IMR-90 (cell line): Measurements from ENCODE around the gene ARHGAP15. TPM values are rescaled to one million over a fixed set of nuclear protein-coding genes. Genes with fewer than 3 reads are reported as not detected.

Experiments
- ATAC-seq: fragments of 200-7000 bp; cut with Tn5 transposase; 2 replicates; pipeline ENCODE4 v1.9.1; 2020; ENCODE audit warnings: low read depth, mild to moderate bottlenecking, moderate library complexity
- BruUV-seq: library from RNA; stranded (reverse); fragments of 400-500 nt; replicated peaks from 2 replicates; lab custom pipeline; 2021; lab: Mats Ljungman, UMichigan
- CTCF ChIA-PET: fragments of 300-600 bp; formaldehyde crosslinking; extraction: SDS; loops from one replicate; lab custom pipeline; 2021; ENCODE audit warnings: antibody characterized with exemption; lab: Yijun Ruan, JAX
- POLR2A ChIA-PET: fragments of 300-600 bp; sonication (Branson Sonifier 250); formaldehyde crosslinking; loops from one replicate; lab custom pipeline; 2022; ENCODE audit warnings: antibody characterized with exemption; ENCODE audit not compliant: unreplicated experiment; lab: Charles Lee
- DNase-seq: peaks from one replicate; pipeline ENCODE4 v3.0.0; 2013
- H2AFZ ChIP-seq: replicated peaks from 2 replicates; pipeline ENCODE3; 2013; ENCODE audit warnings: low read length, mild to moderate bottlenecking; ENCODE audit not compliant: poor library complexity
- H2AK5ac ChIP-seq: 2 replicates; pipeline ENCODE4 v1.6.1; 2013; ENCODE audit warnings: low read depth, low read length, inconsistent platforms
- H2AK9ac ChIP-seq: replicated peaks from 2 replicates; pipeline ENCODE3; 2013; ENCODE audit warnings: mild to moderate bottlenecking, low read depth, low read length, moderate library complexity; ENCODE audit not compliant: poor library complexity
- H2BK120ac ChIP-seq: 2 replicates; pipeline ENCODE4 v1.6.1; 2013; ENCODE audit warnings: low read depth, low read length, inconsistent platforms
- H2BK15ac ChIP-seq: 3 replicates; pipeline ENCODE4 v1.6.1; 2013; ENCODE audit warnings: low read depth, low read length, inconsistent platforms
- H2BK20ac ChIP-seq: 2 replicates; pipeline ENCODE4 v1.6.1; 2013; ENCODE audit warnings: low read depth, mild to moderate bottlenecking, inconsistent platforms, low read length, moderate library complexity
- H2BK5ac ChIP-seq: 2 replicates; pipeline ENCODE4 v1.6.1; 2013; ENCODE audit warnings: mild to moderate bottlenecking, low read depth, low read length, inconsistent platforms; ENCODE audit not compliant: poor library complexity, severe bottlenecking
- H3K14ac ChIP-seq: replicated peaks from 2 replicates; pipeline ENCODE4 v1.6.1; 2013; ENCODE audit warnings: low read depth, low read length, inconsistent platforms
- H3K18ac ChIP-seq: 2 replicates; pipeline ENCODE4 v1.6.1; 2013; ENCODE audit warnings: low read depth, low read length, control low read depth
- H3K23ac ChIP-seq: 2 replicates; pipeline ENCODE4 v1.6.1; 2013; ENCODE audit warnings: low read depth, low read length, inconsistent platforms
- H3K27ac ChIP-seq: 2 replicates; pipeline ENCODE4 v1.5.1; 2013; ENCODE audit warnings: mild to moderate bottlenecking, control low read depth, low read length; ENCODE audit not compliant: insufficient read depth
- H3K27me3 ChIP-seq: 2 replicates; pipeline ENCODE4 v1.6.1; 2013; ENCODE audit warnings: low read length; ENCODE audit not compliant: control insufficient read depth, insufficient read depth
- H3K36me3 ChIP-seq: 2 replicates; pipeline ENCODE4 v1.6.1; 2013; ENCODE audit warnings: low read length, mixed read lengths; ENCODE audit not compliant: control insufficient read depth, insufficient read depth
- H3K4ac ChIP-seq: 2 replicates; pipeline ENCODE4 v1.6.1; 2013; ENCODE audit warnings: low read depth, low read length, inconsistent platforms
- H3K4me1 ChIP-seq: 2 replicates; pipeline ENCODE4 v1.6.1; 2013; ENCODE audit warnings: low read length, mixed read lengths; ENCODE audit not compliant: control insufficient read depth, insufficient read depth
- H3K4me2 ChIP-seq: 2 replicates; pipeline ENCODE4 v1.6.1; 2013; ENCODE audit warnings: low read depth, mild to moderate bottlenecking, control low read depth, low read length, moderate library complexity
- H3K4me3 ChIP-seq: 2 replicates; pipeline ENCODE4 v1.5.1; 2013; ENCODE audit warnings: low read depth, mild to moderate bottlenecking, control low read depth, low read length, moderate library complexity; ENCODE audit not compliant: insufficient read depth
- H3K56ac ChIP-seq: 2 replicates; pipeline ENCODE4 v1.6.1; 2013; ENCODE audit warnings: low read length, inconsistent platforms; ENCODE audit not compliant: insufficient read depth; ENCODE audit errors: extremely low read depth
- H3K79me1 ChIP-seq, 2 experiments: 2 replicates each; pipeline ENCODE4 v1.6.1; 2013; ENCODE audit warnings: low read length in 2 of 2, inconsistent platforms in 1 of 2, low read depth in 1 of 2
- H3K9ac ChIP-seq: 2 replicates; pipeline ENCODE4 v1.6.1; 2013; ENCODE audit warnings: low read depth, low read length, control low read depth
- H3K9me1 ChIP-seq: 2 replicates; pipeline ENCODE4 v1.6.1; 2013; ENCODE audit warnings: low read length, inconsistent platforms; ENCODE audit not compliant: insufficient read depth
- H3K9me3 ChIP-seq: 2 replicates; pipeline ENCODE4 v1.6.1; 2013; ENCODE audit warnings: low read length; ENCODE audit not compliant: control insufficient read depth, insufficient read depth
- H4K20me1 ChIP-seq: 2 replicates; pipeline ENCODE4 v1.6.1; 2013; ENCODE audit warnings: low read length, inconsistent platforms; ENCODE audit not compliant: insufficient read depth
- H4K5ac ChIP-seq: 2 replicates; pipeline ENCODE4 v1.6.1; 2013; ENCODE audit warnings: mild to moderate bottlenecking, low read depth, low read length, control low read depth
- H4K8ac ChIP-seq, 2 experiments: 2 replicates each; pipeline ENCODE4 v1.6.1; 2013; ENCODE audit warnings: low read depth in 2 of 2, low read length in 2 of 2, control low read depth in 1 of 2, inconsistent platforms in 1 of 2
- H4K91ac ChIP-seq: 2 replicates; pipeline ENCODE4 v1.6.1; 2013; ENCODE audit warnings: low read depth, low read length, inconsistent platforms; ENCODE audit not compliant: insufficient read depth
- CEBPB ChIP-seq: IDR thresholded peaks from 2 replicates; pipeline ENCODE4 v1.6.1; 2012; ENCODE audit warnings: low read depth, low read length, improper control_type of control experiment
- FOS ChIP-seq: fragments of 150-350 bp; IDR thresholded peaks from 2 replicates; pipeline ENCODE4 v1.6.1; 2016; ENCODE audit warnings: low read depth, low read length
- MAZ ChIP-seq: IDR thresholded peaks from 2 replicates; pipeline ENCODE4 v1.6.1; 2012; ENCODE audit warnings: low read depth, mild to moderate bottlenecking, low read length, improper control_type of control experiment, moderate library complexity, borderline replicate concordance
- USF2 ChIP-seq: fragments of 150-350 bp; IDR thresholded peaks from 2 replicates; pipeline ENCODE4 v1.6.1; 2017; ENCODE audit warnings: mild to moderate bottlenecking, antibody characterized with exemption, low read length, low read depth
- WGBS, 2 experiments: methylation state at CpG; one replicate each; pipeline versions ENCODE4 v1.1.5 to v1.1.7; 2013; ENCODE audit warnings: missing lambda C conversion rate in 2 of 2; ENCODE audit not compliant: insufficient read length in 1 of 2; ENCODE audit errors: extremely low coverage in 2 of 2; 5-methylcytosine and 5-hydroxymethylcytosine counted together
- dilution Hi-C: fragments of 300-500 bp; cut with HindIII; formaldehyde crosslinking; loops from one replicate; pipeline ENCODE4 v1.14.3; 2018; ENCODE audit warnings: low sequenced_read_pairs; ENCODE audit not compliant: unreplicated experiment
- in situ Hi-C: fragments of 300-500 bp; cut with MboI; formaldehyde crosslinking; loops from 3 replicates; pipeline ENCODE4 v1.14.3; 2019; ENCODE audit warnings: low sequenced_read_pairs, inconsistent platforms, mixed read lengths
- intact Hi-C: fragments of 100-400 bp; cut with micrococcal nuclease; formaldehyde crosslinking; loops from 2 replicates; pipeline ENCODE4 v1.10.0; 2022
- polyA plus RNA-seq, 3 experiments: library from polyadenylated mRNA; depleted of rRNA; stranded (reverse); fragments of >200 nt; gene quantifications; 2 replicates each; pipeline ENCODE4 v1.2.3, GENCODE V29; 2012; ENCODE audit warnings: low replicate concordance in 1 of 3
- total RNA-seq: library from RNA; depleted of rRNA; stranded (reverse); fragments of >200 nt; gene quantifications from 2 replicates; pipeline ENCODE4 v1.2.3, GENCODE V29; 2012

Gene ARHGAP15
- total and polyA plus RNA-seq, 2 of the 4 experiments (the other 2 are of a cell fraction): not detected

GRCh38 chr2:143152637-143153036 lies 23.4 kb downstream of the ARHGAP15 start:
- H2AK5ac ChIP-seq: no peak overlapping the region
- no peak overlapping the region for H3K56ac ChIP-seq
- TF ChIP-seq USF2: no peak
- TF ChIP-seq CEBPB: no peak
- TF ChIP-seq FOS: no peak
- TF ChIP-seq MAZ: no peak
- H3K18ac ChIP-seq: no peak overlapping the region
- H3K79me1 ChIP-seq: no peaks in the 10 kb centered on the region
- intact Hi-C loops (no loop called here), in situ Hi-C loops (no loop called here), dilution Hi-C loops (no loop called here)
- ChIA-PET CTCF (no interaction called here), POLR2A (no interaction called here)
- H3K4ac ChIP-seq: no peak overlapping the region
- peaks cover 7% of the 10 kb centered on the region; the same call in 1 of the 2 replicates for H3K27me3 ChIP-seq
- no peak overlapping the region for H3K14ac ChIP-seq
- H3K27ac ChIP-seq: no peak overlapping the region
- no peak overlapping the region for H4K91ac ChIP-seq
- no peak overlapping the region for H3K4me3 ChIP-seq
- no peaks in the 10 kb centered on the region for H3K4me1 ChIP-seq
- H3K4me2 ChIP-seq: no peak overlapping the region
- no peak overlapping the region for H2AK9ac ChIP-seq
- no peak overlapping the region for H3K9ac ChIP-seq
- 80% methylated on average over 1 of the region's 3 CpGs; no CpG with 5 or more reads in 1 of the 2 experiments for WGBS, 2 experiments
- H3K9me1 ChIP-seq: no peaks in the 10 kb centered on the region
- no peak overlapping the region for H3K23ac ChIP-seq
- no peak overlapping the region for H4K5ac ChIP-seq
- H3K36me3 ChIP-seq: no peaks in the 10 kb centered on the region
- ATAC-seq (no peak), DNase-seq (no peak)
- no peak overlapping the region for H4K8ac ChIP-seq
- no peak overlapping the region for H2BK5ac ChIP-seq
- H2AFZ ChIP-seq: no peak overlapping the region
- BruUV-seq: no TSS peak
- H3K9me3 ChIP-seq: no peaks in the 10 kb centered on the region
- H2BK15ac ChIP-seq: no peak overlapping the region
- no peaks in the 10 kb centered on the region for H4K20me1 ChIP-seq
- no peak overlapping the region for H2BK20ac ChIP-seq
- no peak overlapping the region for H2BK120ac ChIP-seq
